Activated CD8-positive, alpha-beta memory T cell treated with anti-CD3 and anti-CD28 coated beads, Interleukin-2, amount 10 ng/mL, durations not matched to agents 7 days and 5 days (primary cell): ENCODE measurements around the gene ALOX5. TPM values are rescaled to one million over a fixed set of nuclear protein-coding genes. Genes with fewer than 3 reads are reported as not detected.
A peak's percentile ranks its signal among the peaks of the same experiment; 100 is the strongest.
"Not testable (repeated sequence)": the region's sequence is repeated elsewhere in the genome, so short reads cannot be mapped to it uniquely, and the experiment has no call there.

Experiments used
- ATAC-seq: fragments of 150-1000 bp; cut with Tn5 transposase; one replicate; pipeline ENCODE4 v1.10.0; 2021; ENCODE audit warnings: moderate library complexity
- CTCF ChIA-PET: fragments of 350-600 bp; sonication (Branson Sonifier 250); formaldehyde crosslinking; loops from one replicate; lab custom pipeline; 2021; ENCODE audit warnings: antibody characterized with exemption; lab: Charles Lee
- DNase-seq: peaks from one replicate; pipeline ENCODE4 v3.0.0-alpha.2; 2020
- H3K27ac Mint-ChIP-seq: one replicate; pipeline ENCODE4 v1.8.0; 2021; ENCODE audit warnings: mild to moderate bottlenecking, mixed read lengths
- H3K27me3 Mint-ChIP-seq: one replicate; pipeline ENCODE4 v1.8.0; 2021; ENCODE audit warnings: mixed read lengths
- H3K36me3 Mint-ChIP-seq: one replicate; pipeline ENCODE4 v1.8.0; 2021; ENCODE audit warnings: mild to moderate bottlenecking, mixed read lengths
- H3K4me1 Mint-ChIP-seq: one replicate; pipeline ENCODE4 v1.8.0; 2021; ENCODE audit warnings: mixed read lengths
- H3K4me3 Mint-ChIP-seq: one replicate; pipeline ENCODE4 v1.8.0; 2021; ENCODE audit warnings: mild to moderate bottlenecking, moderate library complexity, mixed read lengths
- H3K9me3 Mint-ChIP-seq: one replicate; pipeline ENCODE4 v1.8.0; 2022; ENCODE audit warnings: low read depth, mixed read lengths
- total RNA-seq, 2 experiments: library from RNA; stranded (reverse); gene quantifications; one replicate each; pipeline ENCODE4 v1.2.3, GENCODE V29; 2021

ALOX5 gene
- total RNA-seq, 2 experiments from 2014 or later, result 1.9 to 8.9 TPM

DNA sequence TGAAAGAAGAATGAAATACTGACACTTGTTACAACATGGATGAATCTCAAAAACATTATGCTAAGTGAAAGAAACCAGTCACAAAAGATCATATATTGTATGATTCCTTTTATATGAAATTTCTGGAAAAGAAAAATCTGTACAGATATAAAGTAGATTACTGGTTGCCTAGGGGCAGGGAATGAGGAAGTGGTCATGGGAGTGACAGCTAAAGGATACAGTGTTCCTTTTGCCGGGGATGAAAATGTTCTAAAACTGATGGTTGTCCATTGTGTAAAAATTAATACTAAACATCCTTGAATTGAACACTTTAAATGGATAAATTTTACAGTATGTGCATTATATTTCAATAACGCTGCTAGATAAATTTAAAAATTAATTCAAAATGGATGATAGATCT, 25.1 kb downstream of the ALOX5 start:
- ATAC-seq, result no peak
- H3K27ac Mint-ChIP-seq, result no peak overlapping the region

DNA sequence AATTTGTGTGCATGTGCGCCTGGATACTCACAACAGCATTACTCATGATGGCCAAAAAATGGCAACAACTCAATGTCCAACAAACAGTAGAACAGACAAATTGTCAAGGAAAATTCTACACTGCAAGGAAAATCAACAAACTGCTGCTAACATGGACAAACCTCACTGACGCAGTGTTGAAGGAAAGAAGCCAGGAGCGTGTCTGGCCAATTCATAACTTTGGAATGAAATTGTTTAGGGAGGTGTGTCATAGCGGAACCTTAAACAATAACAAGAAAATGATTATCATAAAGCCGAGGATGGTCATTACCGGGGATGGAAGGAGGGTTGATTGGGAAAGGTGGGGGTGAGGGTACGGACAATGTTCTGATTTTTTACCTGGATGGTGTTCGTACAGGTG, 29.1 kb downstream of the ALOX5 start:
- CTCF ChIA-PET, result no interaction called here
- DNase-seq (no peak), ATAC-seq (no peak)
- Mint-ChIP-seq H3K4me3 (no peak overlapping the region), H3K27me3 (peaks cover 36% of the 10 kb centered on the region), H3K9me3 (no peaks in the 10 kb centered on the region), H3K36me3 (peaks cover 2% of the 10 kb centered on the region), H3K4me1 (peaks cover 5% of the 10 kb centered on the region), H3K27ac (no peak overlapping the region)

More for the DNA sequence above, 25.1 kb downstream of the ALOX5 start:
- peaks cover 5% of the 10 kb centered on the region for H3K4me1 Mint-ChIP-seq
- no peak for DNase-seq
- H3K4me3 Mint-ChIP-seq, result no peak overlapping the region
- peaks cover 13% of the 10 kb centered on the region for H3K36me3 Mint-ChIP-seq
- CTCF ChIA-PET, result no interaction called here
- peaks cover 19% of the 10 kb centered on the region for H3K27me3 Mint-ChIP-seq
- peaks cover 3% of the 10 kb centered on the region for H3K9me3 Mint-ChIP-seq

DNA sequence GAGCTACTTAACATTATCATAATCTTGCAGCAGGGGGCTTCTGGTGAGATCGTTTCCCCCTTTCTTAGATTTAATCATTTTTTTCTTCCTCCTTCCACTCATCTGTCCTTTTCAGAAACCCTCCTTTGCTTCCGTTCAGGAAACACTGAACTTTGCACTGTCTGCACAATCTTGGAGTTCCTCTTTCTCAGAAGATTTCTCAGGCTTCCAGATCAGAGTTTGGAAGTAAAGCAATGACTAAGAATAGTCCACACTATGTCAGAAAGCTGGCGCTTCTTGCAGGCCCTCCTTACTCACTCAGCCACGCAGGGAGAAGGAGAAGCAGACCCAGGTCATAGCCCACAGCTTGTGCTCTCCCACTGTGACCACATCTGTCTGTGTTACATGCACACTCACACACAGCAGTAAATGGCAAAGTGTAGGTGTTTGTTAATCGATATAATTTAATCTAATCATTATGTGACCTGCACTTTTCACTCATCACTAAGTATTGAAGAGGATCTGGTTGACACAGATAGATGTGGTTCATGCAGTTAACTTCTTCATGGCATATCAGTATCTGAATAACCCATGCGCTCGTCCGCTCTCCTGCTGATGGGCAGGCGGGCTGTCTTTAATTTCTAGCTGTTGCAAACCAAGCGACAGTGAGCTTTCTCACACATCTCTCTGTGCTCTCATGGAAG, 30.2 kb downstream of the ALOX5 start:
- Mint-ChIP-seq H3K36me3 (peaks cover 2% of the 10 kb centered on the region), H3K9me3 (no peaks in the 10 kb centered on the region), H3K27ac (no peak overlapping the region), H3K4me3 (no peak overlapping the region), H3K4me1 (peaks cover 5% of the 10 kb centered on the region), H3K27me3 (peaks cover 46% of the 10 kb centered on the region)
- CTCF ChIA-PET, result no interaction called here
- ATAC-seq (no peak), DNase-seq (no peak)

DNA sequence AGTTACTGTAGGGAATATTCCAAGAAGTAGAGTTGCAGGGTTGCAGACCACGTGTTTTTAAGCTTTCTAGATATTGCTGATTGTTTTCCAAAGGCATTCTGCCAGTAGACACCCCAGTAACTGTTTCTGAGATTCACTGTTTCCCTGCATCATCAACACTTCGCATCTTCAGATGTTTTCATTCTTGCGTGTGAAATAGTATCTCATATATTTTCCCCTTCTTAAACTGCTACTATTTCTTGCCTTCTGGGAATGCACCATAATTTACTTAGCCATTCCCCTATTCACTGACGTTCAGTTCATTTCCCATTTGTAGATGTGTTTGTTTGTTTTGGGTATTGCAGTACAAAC, 30.7 kb downstream of the ALOX5 start:
- peaks cover 43% of the 10 kb centered on the region for H3K27me3 Mint-ChIP-seq
- H3K27ac Mint-ChIP-seq, result no peak overlapping the region
- ATAC-seq (no peak), DNase-seq (no peak)
- no peaks in the 10 kb centered on the region for H3K9me3 Mint-ChIP-seq
- H3K4me3 Mint-ChIP-seq, result no peak overlapping the region
- H3K4me1 Mint-ChIP-seq, result peaks cover 5% of the 10 kb centered on the region
- CTCF ChIA-PET, result no interaction called here
- H3K36me3 Mint-ChIP-seq, result peaks cover 2% of the 10 kb centered on the region

DNA sequence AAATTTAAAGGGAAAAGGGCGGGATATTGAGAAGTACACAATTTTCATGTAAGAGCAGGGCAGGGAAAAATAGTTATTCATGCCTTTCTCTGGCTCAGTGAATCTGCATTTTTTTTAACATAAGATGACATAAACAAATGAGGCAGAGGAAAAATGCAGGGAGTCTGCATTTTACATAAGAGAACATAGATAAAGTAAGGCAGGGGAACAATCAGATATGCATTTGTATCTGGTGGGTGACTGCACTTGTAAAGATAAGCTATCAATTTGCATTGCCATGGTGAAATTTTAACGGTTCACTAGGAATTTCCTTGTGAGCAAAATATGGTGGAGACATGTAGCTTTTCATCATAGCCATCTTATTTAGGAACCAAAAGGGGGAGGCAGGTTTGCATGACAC, 33.5 kb downstream of the ALOX5 start:
- DNase-seq (no peak), ATAC-seq (no peak)
- Mint-ChIP-seq H3K36me3 (peaks cover 2% of the 10 kb centered on the region), H3K27me3 (peaks cover 36% of the 10 kb centered on the region), H3K27ac (no peak overlapping the region), H3K4me3 (no peak overlapping the region), H3K4me1 (peaks cover 12% of the 10 kb centered on the region), H3K9me3 (no peaks in the 10 kb centered on the region)
- CTCF ChIA-PET, result no interaction called here

DNA sequence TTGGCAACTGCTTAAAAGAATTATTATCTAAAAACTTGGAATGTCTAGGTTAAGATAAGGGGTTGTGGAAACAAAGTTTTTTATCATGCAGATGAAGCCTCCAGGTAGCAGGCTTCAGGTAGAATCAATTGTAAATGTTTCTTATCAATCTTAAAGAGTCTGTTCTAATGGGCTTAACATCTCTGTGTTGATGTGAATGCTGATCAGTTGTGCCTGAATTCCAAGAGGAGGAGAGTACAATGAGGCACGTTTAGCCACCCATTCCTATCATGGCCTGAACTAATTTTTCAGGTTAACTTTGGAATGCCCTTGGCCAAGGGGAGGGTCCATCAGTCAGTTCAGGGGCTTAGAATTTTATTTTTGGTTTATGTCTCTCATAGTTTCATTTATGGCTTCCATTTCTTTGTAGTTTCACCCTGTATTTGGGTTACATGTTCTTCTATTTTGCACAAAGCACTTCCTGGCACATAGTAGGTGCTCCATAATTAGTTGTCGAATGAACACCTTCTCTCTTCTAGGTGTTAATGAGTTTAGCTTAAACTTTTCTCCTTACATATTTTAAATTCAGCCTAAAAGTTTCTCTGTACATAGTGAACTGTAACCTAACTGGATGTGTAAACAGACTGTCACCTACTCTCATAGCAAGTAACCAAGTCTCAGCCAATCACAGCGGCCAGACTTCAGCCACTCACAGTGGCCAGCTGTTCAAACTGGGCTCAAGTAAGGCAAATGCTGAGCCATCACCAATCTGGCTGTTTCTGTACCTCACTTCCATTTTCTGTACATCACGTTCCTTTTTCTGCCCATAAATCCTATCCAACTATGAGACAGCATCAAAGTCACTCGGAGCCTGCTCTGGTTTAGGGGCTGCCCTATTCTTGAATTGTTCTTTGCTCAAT, 34.7 kb downstream of the ALOX5 start:
- Mint-ChIP-seq H3K36me3 (peaks cover 2% of the 10 kb centered on the region), H3K27me3 (peaks cover 28% of the 10 kb centered on the region), H3K27ac (no peak overlapping the region), H3K4me1 (peaks cover 12% of the 10 kb centered on the region), H3K4me3 (no peak overlapping the region), H3K9me3 (no peaks in the 10 kb centered on the region)
- DNase-seq (no peak), ATAC-seq (no peak)
- CTCF ChIA-PET, result no interaction called here

DNA sequence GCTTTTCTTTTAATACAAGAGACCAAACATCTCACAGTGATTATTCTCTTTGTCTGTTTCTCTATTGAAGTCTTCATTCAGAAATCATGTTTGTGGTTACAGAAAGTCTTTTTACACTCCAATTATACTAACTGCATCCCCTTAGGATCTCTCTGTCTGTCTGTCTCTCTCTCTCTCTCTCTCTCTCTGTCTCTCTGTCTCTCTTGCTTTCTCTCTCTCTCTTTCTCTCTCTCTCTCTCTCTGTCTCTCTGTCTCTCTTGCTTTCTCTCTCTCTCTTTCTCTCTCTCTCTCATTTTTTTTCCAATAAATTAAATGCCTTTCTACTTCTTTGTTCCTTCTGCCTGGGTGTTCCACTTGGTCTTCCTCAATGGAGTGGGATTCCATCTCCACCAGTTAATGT, 35.3 kb downstream of the ALOX5 start:
- H3K4me3 Mint-ChIP-seq, CTCF ChIA-PET, H3K27ac Mint-ChIP-seq, H3K4me1 Mint-ChIP-seq, DNase-seq, H3K9me3 Mint-ChIP-seq, H3K36me3 Mint-ChIP-seq, ATAC-seq: not testable (repeated sequence)
- H3K27me3 Mint-ChIP-seq, result peaks cover 28% of the 10 kb centered on the region

DNA sequence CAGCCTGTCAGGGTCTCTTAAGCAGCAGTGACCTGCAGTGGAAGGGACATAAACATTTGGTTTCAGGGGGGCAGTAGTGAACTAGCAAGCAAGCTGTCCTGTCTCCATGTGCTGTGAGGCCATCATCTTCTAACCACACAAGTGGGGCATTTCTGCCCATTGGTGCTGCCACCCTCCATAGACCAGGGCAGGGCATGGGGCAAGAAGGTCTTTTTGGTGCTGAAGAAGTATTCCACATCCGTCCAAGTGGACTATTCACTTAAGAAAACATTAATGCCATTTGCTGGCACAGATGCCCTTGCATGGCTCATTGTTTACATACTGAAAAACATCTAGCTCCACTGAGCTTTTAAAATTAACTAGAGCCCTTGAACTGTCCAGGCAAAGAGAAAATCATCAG, 35.8 kb downstream of the ALOX5 start:
- CTCF ChIA-PET, result no interaction called here
- peaks cover 5% of the 10 kb centered on the region for H3K36me3 Mint-ChIP-seq
- H3K9me3 Mint-ChIP-seq, result no peaks in the 10 kb centered on the region
- H3K27me3 Mint-ChIP-seq, result peaks cover 28% of the 10 kb centered on the region
- DNase-seq, result no peak
- no peak overlapping the region for H3K4me3 Mint-ChIP-seq
- H3K4me1 Mint-ChIP-seq, result peaks cover 7% of the 10 kb centered on the region
- no peak for ATAC-seq
- no peak overlapping the region for H3K27ac Mint-ChIP-seq

DNA sequence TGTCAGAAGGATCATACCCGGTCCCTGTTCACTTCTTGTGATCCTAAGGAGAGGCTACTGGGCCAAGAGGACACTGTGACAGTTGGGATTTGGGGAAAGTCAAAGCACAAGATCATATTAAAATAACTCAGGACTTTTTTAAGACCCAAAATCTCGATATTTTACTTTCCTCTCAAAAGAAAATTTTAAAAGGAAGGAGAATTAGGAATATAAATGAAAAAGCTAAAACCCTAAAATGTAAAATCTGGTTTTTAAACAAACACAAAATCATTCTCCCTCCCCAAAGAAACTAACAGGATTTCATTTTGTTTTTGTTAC, 36.4 kb downstream of the ALOX5 start:
- H3K27me3 Mint-ChIP-seq, result peaks cover 28% of the 10 kb centered on the region
- H3K4me1 Mint-ChIP-seq, result peaks cover 7% of the 10 kb centered on the region
- peak overlapping the region; percentile 8 for H3K27ac Mint-ChIP-seq
- H3K4me3 Mint-ChIP-seq, result no peak overlapping the region
- H3K36me3 Mint-ChIP-seq, result peaks cover 6% of the 10 kb centered on the region
- DNase-seq (no peak), ATAC-seq (no peak)
- CTCF ChIA-PET, result no interaction called here
- no peaks in the 10 kb centered on the region for H3K9me3 Mint-ChIP-seq

DNA sequence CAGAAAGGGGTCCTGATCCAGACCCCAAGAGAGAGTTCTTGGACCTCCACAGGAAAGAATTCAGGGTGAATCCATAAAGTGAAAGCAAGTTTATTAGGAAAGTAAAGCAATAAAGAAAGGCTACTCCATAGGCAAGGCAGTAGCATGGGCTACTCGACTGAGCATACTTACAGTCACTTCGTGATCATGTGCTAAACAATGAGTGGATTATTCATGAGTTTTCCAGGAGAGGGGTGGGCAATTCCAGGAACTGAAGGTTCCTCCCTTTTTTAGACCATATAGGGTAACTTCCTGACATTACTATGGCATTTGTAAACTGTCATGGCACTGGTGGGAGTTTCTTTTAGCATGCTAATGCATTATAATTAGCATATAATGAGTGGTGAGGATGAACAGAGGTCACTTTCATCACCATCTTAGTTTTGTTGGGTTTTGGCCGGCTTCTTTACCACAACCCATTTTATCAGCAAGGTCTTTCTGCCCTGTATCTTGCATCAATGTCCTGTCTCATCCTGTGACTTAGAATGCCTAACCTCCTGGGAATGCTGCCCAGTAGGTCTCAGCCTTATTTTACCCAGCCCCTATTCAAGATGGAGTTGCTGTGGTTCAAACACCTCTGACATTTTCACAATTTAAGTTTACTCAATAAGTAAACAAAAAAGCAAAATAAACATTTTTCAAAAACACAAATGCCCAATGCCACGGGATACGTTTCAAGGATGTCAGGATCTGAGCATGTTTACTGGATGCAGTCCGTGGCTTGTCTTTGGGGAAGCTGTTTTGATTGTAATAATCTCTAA, 37.0 kb downstream of the ALOX5 start:
- Mint-ChIP-seq H3K9me3 (no peaks in the 10 kb centered on the region), H3K36me3 (peaks cover 7% of the 10 kb centered on the region), H3K4me1 (peaks cover 7% of the 10 kb centered on the region), H3K4me3 (no peak overlapping the region), H3K27me3 (peaks cover 26% of the 10 kb centered on the region), H3K27ac (peak overlapping the region; percentile 8)
- ATAC-seq, result peak; percentile 73
- CTCF ChIA-PET, result no interaction called here
- no peak for DNase-seq

DNA sequence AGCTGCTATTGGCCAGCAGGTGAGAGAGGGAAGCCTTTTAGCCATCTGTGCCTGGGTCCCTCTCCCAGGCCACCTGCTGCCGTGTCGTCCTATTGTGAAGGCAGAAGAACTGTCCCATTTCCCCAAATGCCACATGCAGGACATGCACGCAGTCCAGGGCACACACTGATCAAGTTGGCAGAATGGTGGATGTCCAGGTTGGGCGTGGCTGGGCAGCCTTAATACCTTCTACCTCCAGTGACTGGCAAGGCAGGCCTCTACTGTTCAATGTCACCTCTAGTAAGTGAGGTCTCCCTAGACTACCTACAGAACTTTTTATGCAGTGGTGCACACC, 37.6 kb downstream of the ALOX5 start:
- Mint-ChIP-seq H3K4me1 (peaks cover 8% of the 10 kb centered on the region), H3K27me3 (peaks cover 25% of the 10 kb centered on the region), H3K4me3 (no peak overlapping the region), H3K9me3 (no peaks in the 10 kb centered on the region), H3K27ac (no peak overlapping the region), H3K36me3 (peaks cover 7% of the 10 kb centered on the region)
- CTCF ChIA-PET, result no interaction called here
- ATAC-seq (no peak), DNase-seq (no peak)

DNA sequence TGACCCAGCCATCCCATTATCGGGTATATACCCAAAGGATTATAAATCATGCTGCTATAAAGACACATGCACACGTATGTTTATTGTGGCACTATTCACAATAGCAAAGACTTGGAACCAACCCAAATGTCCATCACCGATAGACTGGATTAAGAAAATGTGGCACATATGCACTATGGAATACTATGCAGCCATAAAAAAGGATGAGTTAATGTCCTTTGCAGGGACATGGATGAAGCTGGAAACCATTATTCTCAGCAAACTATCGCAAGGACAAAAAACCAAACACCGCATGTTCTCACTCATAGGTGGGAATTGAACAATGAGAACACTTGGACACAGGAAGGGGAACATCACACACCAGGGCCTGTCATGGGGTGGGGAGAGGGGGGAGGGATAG, 41.0 kb downstream of the ALOX5 start:
- H3K36me3 Mint-ChIP-seq, result peaks cover 10% of the 10 kb centered on the region
- CTCF ChIA-PET, ATAC-seq, H3K9me3 Mint-ChIP-seq, H3K27me3 Mint-ChIP-seq, DNase-seq, H3K4me3 Mint-ChIP-seq, H3K27ac Mint-ChIP-seq: not testable (repeated sequence)
- H3K4me1 Mint-ChIP-seq, result peaks cover 33% of the 10 kb centered on the region

DNA sequence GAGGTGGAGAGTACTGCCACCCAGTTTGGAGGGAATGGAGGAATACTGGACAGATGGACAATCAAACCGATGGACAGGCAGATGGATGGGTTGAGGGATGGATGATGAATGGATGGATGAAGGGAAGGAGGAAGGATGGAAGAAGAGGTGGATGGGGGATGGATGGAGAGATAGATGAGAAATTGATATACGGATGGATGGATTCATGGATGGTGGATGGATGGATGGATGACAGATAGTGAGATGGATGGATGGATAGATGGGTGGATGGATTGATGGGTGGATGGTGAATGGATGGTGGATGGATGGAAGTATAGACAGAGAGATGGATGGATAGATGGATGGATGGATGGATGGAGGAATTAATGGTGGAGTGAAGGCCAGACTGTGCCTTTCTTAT, 42.6 kb downstream of the ALOX5 start:
- Mint-ChIP-seq H3K4me3 (no peak overlapping the region), H3K9me3 (no peaks in the 10 kb centered on the region), H3K36me3 (peaks cover 10% of the 10 kb centered on the region), H3K27ac (no peak overlapping the region), H3K27me3 (no peaks in the 10 kb centered on the region), H3K4me1 (peaks cover 40% of the 10 kb centered on the region)
- DNase-seq, result no peak
- ATAC-seq, result no peak
- CTCF ChIA-PET, result interaction anchor here (0.9 kb wide), 1 partner anchor 49 kb away, joined by 3 read pairs; no protein-coding TSS in a partner anchor
